ENCODE data around the gene ZNF41. TPM values are rescaled to one million over a fixed set of nuclear protein-coding genes. Genes with fewer than 3 reads are reported as not detected.

The ZNF41 gene
- 5.1 and 6.6 TPM in 2 replicates for total RNA-seq (2022)
- percentile 60 among the genes with signal in this experiment for Bru-seq, nascent RNA
- percentile 70 among the genes with signal in this experiment for BruChase-seq, experiment 1, labeled RNA remaining after a 2-hour chase
- BruChase-seq, experiment 2, labeled RNA remaining after a 6-hour chase, result percentile 66 among the genes with signal in this experiment
- long read RNA-seq, partial matches to known transcripts, result 0 of 11 reads
- long read RNA-seq, other reads (novel, unspliced or antisense), result 11 of 11 reads

DNA sequence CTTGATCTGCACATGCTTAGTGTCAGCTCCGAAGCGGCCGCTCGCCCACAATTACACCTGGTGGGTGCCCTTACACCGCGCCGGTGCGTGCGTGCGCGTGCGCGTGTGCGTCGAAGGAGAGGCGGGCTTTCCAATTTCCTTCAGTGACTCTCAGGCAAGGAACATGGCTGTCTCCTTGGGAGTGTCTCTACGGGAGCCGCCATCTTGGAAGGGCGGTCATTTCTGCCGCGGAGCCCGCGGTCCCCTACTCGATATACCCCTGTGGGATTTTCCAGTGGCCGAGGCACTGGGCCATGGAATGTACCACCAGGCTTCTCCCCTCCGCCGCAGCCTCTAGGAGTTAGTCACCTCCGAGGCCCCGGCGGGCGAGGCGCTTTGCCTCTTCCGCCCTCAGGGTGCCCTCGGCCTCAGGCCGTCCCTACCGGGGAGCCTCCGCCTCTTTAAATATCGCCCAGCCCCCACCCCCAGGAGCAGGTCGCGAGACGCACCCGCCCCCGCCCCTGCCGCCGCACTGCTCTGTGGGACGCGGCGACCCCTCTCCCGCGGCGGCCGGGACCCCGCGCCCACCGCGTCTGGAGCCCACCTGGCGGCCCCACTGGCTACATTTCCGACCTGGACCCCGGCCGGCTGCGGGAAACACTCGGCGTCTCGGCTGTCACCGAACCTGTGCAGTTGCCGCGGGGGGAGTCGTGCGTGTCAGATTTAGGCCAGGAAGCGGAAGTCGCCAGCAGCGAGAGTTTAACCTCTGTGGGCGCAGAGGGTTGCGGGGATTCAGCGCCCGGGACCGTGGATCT lies at the start of gene ZNF41:
TSS of gene ZNF41 (minus strand) at position 711 of the 794 bp plus-strand sequence. CDS start 15,741 bp downstream, outside the sequence.
- DNase-seq, result peak; percentile 86 to 87
- Mint-ChIP-seq H3K4me3 (ENCODE audit: unreplicated experiment) (peak within 1 kb of the TSS; percentile 93), H3K27ac (ENCODE audit: unreplicated experiment) (peak within 1 kb of the TSS; percentile 61), H3K4me1 (ENCODE audit: low read depth, unreplicated experiment) (peaks cover 9% of the 10 kb centered on the region), H3K36me3 (ENCODE audit: insufficient read depth, unreplicated experiment) (peaks cover 6% of the 10 kb centered on the region), H3K9me3 (ENCODE audit: unreplicated experiment) (no peaks in the 10 kb centered on the region), H3K27me3 (ENCODE audit: insufficient read depth, unreplicated experiment) (no peaks in the 10 kb centered on the region)
- intact Hi-C loops (cut with micrococcal nuclease; ENCODE audit: unreplicated experiment), result loop anchor here (5.0 kb wide), 1 partner anchor 290 kb away; the partner anchor contains the start of gene UBA1
- BruUV-seq (replicated peaks), result no TSS peak
- ChIA-PET CTCF (no interaction called here), POLR2A (no interaction called here)
- Histone ChIP-seq H3K36me3 (ENCODE audit: control insufficient read depth, insufficient read depth, low read length) (no peaks in the 10 kb centered on the region), H3K9me3 (no peaks in the 10 kb centered on the region), H3K27me3 (replicated peaks; ENCODE audit: control insufficient read depth, insufficient read depth, low read length) (no peaks in the 10 kb centered on the region), H3K4me1 (no peaks in the 10 kb centered on the region), H3K4me3 (ENCODE audit: low read depth, low read length) (peak within 1 kb of the TSS; percentile 65)
- TF ChIP-seq, protein P1, sequence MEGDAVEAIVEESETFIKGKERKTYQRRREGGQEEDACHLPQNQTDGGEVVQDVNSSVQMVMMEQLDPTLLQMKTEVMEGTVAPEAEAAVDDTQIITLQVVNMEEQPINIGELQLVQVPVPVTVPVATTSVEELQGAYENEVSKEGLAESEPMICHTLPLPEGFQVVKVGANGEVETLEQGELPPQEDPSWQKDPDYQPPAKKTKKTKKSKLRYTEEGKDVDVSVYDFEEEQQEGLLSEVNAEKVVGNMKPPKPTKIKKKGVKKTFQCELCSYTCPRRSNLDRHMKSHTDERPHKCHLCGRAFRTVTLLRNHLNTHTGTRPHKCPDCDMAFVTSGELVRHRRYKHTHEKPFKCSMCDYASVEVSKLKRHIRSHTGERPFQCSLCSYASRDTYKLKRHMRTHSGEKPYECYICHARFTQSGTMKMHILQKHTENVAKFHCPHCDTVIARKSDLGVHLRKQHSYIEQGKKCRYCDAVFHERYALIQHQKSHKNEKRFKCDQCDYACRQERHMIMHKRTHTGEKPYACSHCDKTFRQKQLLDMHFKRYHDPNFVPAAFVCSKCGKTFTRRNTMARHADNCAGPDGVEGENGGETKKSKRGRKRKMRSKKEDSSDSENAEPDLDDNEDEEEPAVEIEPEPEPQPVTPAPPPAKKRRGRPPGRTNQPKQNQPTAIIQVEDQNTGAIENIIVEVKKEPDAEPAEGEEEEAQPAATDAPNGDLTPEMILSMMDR (IDR thresholded peaks at IDR 0.05; ENCODE audit: insufficient read depth in 1 of 2, low read depth in 1 of 2, low read length in 1 of 2, severe bottlenecking in 1 of 2, unreplicated experiment in 1 of 2), result no peak

DNA sequence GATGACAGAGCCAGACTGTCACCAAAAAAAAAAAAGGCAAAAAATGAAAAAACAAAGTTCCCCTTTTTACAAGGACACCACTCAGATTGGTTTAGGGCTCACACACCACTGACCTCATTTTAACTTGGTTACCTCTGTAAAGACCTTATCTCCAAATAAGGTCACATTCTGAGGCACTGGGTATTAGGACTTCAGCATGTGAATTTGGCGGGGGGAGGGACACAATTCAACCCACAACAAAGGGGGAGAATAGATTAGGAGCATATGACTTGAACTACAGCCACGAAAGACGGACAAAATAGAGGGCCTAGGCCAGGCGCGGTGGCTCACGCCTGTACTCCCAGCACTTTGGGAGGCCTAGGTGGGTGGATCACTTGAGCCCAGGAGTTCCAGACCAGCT lies 47.0 kb upstream of the ZNF41 start:
- no peaks in the 10 kb centered on the region for H3K27me3 ChIP-seq (replicated peaks; ENCODE audit: control insufficient read depth, insufficient read depth, low read length)
- H3K9me3 ChIP-seq, result no peaks in the 10 kb centered on the region
- Mint-ChIP-seq H3K9me3 (ENCODE audit: unreplicated experiment) (no peaks in the 10 kb centered on the region), H3K27ac (ENCODE audit: unreplicated experiment) (no peak overlapping the region), H3K4me3 (ENCODE audit: unreplicated experiment) (no peak overlapping the region), H3K4me1 (ENCODE audit: low read depth, unreplicated experiment) (no peaks in the 10 kb centered on the region), H3K27me3 (ENCODE audit: insufficient read depth, unreplicated experiment) (peaks cover 5% of the 10 kb centered on the region), H3K36me3 (ENCODE audit: insufficient read depth, unreplicated experiment) (no peaks in the 10 kb centered on the region)
- ChIA-PET CTCF (no interaction called here), POLR2A (no interaction called here)
- no peaks in the 10 kb centered on the region for H3K36me3 ChIP-seq (ENCODE audit: control insufficient read depth, insufficient read depth, low read length)
- no TSS peak for BruUV-seq (replicated peaks)
- no peak overlapping the region for H3K4me3 ChIP-seq (ENCODE audit: low read depth, low read length)
- intact Hi-C loops (cut with micrococcal nuclease; ENCODE audit: unreplicated experiment), result no loop called here
- H3K4me1 ChIP-seq, result no peaks in the 10 kb centered on the region
- DNase-seq, result no peak
- TF ChIP-seq, protein P1 (IDR thresholded peaks at IDR 0.05; ENCODE audit: insufficient read depth in 1 of 2, low read depth in 1 of 2, low read length in 1 of 2, severe bottlenecking in 1 of 2, unreplicated experiment in 1 of 2), result no peak

DNA sequence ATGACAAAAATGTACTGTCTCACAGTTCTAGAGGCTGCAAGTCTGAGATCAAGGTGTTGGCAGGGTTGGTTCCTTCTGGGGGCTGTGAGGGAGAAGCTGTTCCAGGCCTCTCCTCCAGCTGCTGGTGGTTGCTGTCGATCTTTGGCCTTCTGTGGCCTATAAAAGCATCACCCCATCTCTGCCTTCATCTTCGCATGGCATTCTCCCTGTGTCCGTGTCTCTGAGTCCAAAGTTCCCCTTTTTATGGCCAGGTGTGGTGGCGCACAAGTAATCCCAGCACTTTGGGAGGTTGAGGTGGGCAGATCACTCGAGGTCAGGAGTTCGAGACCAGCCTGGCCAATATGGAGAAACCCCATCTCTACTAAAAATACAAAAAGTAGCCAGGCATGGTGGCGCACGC lies 46.5 kb upstream of the ZNF41 start:
- Histone ChIP-seq H3K9me3 (no peaks in the 10 kb centered on the region), H3K4me3 (ENCODE audit: low read depth, low read length) (no peak overlapping the region), H3K27me3 (replicated peaks; ENCODE audit: control insufficient read depth, insufficient read depth, low read length) (no peaks in the 10 kb centered on the region), H3K36me3 (ENCODE audit: control insufficient read depth, insufficient read depth, low read length) (no peaks in the 10 kb centered on the region), H3K4me1 (no peaks in the 10 kb centered on the region)
- H3K27me3 Mint-ChIP-seq (ENCODE audit: insufficient read depth, unreplicated experiment), result peaks cover 5% of the 10 kb centered on the region
- CTCF ChIA-PET, result no interaction called here
- BruUV-seq (replicated peaks), result no TSS peak
- H3K4me3 Mint-ChIP-seq (ENCODE audit: unreplicated experiment), result no peak overlapping the region
- DNase-seq, result no peak
- no peaks in the 10 kb centered on the region for H3K36me3 Mint-ChIP-seq (ENCODE audit: insufficient read depth, unreplicated experiment)
- TF ChIP-seq, protein P1 (IDR thresholded peaks at IDR 0.05; ENCODE audit: insufficient read depth in 1 of 2, low read depth in 1 of 2, low read length in 1 of 2, severe bottlenecking in 1 of 2, unreplicated experiment in 1 of 2), result no peak
- no peaks in the 10 kb centered on the region for H3K4me1 Mint-ChIP-seq (ENCODE audit: low read depth, unreplicated experiment)
- intact Hi-C loops (cut with micrococcal nuclease; ENCODE audit: unreplicated experiment), result no loop called here
- no peaks in the 10 kb centered on the region for H3K9me3 Mint-ChIP-seq (ENCODE audit: unreplicated experiment)
- H3K27ac Mint-ChIP-seq (ENCODE audit: unreplicated experiment), result no peak overlapping the region
- POLR2A ChIA-PET, result no interaction called here
